Measurements from ENCODE around the gene SVBP. TPM values are rescaled to one million over a fixed set of nuclear protein-coding genes. Genes with fewer than 3 reads are reported as not detected.

The SVBP gene
- total RNA-seq, 1 experiment from 2014 or later = 32.6 TPM

DNA sequence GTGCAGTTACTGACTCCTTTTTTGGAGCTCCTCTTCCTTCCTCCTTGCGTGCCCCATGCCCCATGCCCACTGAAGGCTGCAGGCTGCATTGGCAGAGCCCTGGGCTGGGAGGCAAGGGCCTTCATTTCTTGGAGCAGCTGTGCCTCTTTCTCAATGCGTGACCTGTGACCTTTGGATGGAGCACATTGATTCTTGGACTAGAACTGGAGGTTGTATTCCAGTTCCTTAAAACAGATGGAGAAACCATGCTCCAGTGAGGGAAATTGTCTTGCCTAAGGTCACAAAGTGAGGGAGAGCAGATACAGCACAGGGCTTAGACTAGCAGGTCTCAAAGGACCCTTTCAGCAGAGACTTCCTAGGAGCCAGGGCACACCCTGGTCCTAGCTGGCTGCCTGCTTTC is 23.4 kb downstream of the SVBP start:
- H2AFZ ChIP-seq = no peak overlapping the region
- intact Hi-C loops (cut with micrococcal nuclease; ENCODE audit: unreplicated experiment) = no loop called here
- H3K36me3 ChIP-seq (ENCODE audit: low read depth) = no peaks in the 10 kb centered on the region
- TF ChIP-seq EZH2 (IDR thresholded peaks at IDR 0.05; ENCODE audit: low read depth) = no peak
- TF ChIP-seq, protein P1, sequence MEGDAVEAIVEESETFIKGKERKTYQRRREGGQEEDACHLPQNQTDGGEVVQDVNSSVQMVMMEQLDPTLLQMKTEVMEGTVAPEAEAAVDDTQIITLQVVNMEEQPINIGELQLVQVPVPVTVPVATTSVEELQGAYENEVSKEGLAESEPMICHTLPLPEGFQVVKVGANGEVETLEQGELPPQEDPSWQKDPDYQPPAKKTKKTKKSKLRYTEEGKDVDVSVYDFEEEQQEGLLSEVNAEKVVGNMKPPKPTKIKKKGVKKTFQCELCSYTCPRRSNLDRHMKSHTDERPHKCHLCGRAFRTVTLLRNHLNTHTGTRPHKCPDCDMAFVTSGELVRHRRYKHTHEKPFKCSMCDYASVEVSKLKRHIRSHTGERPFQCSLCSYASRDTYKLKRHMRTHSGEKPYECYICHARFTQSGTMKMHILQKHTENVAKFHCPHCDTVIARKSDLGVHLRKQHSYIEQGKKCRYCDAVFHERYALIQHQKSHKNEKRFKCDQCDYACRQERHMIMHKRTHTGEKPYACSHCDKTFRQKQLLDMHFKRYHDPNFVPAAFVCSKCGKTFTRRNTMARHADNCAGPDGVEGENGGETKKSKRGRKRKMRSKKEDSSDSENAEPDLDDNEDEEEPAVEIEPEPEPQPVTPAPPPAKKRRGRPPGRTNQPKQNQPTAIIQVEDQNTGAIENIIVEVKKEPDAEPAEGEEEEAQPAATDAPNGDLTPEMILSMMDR (conservative IDR thresholded peaks at IDR 0.05) = no peak
- H3K4me1 ChIP-seq (replicated peaks; ENCODE audit: insufficient read depth) = no peaks in the 10 kb centered on the region
- BruUV-seq (replicated peaks) = no TSS peak
- ChIA-PET POLR2A (ENCODE audit: unreplicated experiment) (no interaction called here), CTCF (no interaction called here)
- H3F3A ChIP-seq (ENCODE audit: insufficient read depth, low read depth) = no peaks in the 10 kb centered on the region
- no peaks in the 10 kb centered on the region for H3K79me2 ChIP-seq (ENCODE audit: low read depth)
- no peaks in the 10 kb centered on the region for H4K20me1 ChIP-seq (ENCODE audit: insufficient read depth)
- DNase-seq = no peak
- H3K27me3 ChIP-seq (ENCODE audit: insufficient read depth, low read depth) = no peaks in the 10 kb centered on the region
- no peak overlapping the region for H3K4me3 ChIP-seq
- no peak overlapping the region for H3K4me2 ChIP-seq
- H3K27ac ChIP-seq = no peak overlapping the region
- no peaks in the 10 kb centered on the region for H3K9me3 ChIP-seq (ENCODE audit: insufficient read depth, low read depth)
- H3K9me2 ChIP-seq (ENCODE audit: insufficient read depth) = no peaks in the 10 kb centered on the region; the same call in 1 of the 2 replicates

DNA sequence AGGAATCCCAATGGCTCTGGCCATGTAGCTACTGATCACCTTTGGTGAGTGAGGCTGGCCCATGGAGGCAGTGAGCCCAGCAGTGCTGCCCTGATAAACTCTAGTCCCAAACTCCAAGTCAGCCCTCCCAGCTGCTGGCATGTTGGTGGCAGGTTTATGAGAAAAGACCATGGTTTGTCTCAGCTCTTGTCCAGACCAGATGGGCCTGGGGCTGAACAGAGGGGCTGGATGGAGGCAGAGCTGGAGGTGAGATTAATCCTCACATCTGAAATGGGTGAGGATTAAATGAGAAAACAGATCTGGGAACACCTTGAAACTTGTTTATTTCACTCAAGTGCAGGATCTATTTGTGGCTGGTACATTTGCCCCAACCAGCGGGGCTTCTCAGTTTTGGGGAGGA is 29.2 kb downstream of the SVBP start:
- ChIA-PET POLR2A (ENCODE audit: unreplicated experiment) (no interaction called here), CTCF (interaction anchor here (0.5 kb wide), 1 partner anchor 52 kb away, joined by 3 read pairs; no protein-coding TSS in a partner anchor)
- no TSS peak for BruUV-seq (replicated peaks)

DNA sequence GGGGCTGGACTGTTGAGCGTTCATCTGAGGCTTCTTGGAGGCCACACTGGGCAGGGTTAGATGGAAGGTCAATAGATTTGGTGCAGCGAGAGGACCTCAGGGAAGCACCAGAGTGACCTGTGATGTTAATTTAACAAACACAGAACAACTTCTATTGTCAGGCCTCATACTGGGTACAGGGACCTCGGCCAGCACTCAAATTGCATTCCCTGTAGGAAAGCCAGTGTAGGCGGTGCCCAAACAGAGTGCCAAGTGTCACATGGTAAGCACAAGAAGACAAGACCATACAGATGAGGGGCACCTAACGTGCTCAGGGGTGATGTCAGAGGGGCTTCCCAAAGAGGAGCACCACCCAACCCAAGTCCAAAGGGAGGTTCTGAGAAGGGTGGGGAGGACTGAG is 31.1 kb downstream of the SVBP start:
- Histone ChIP-seq H3K9me2 (ENCODE audit: insufficient read depth) (no peaks in the 10 kb centered on the region; the same call in 1 of the 2 replicates), H3F3A (ENCODE audit: insufficient read depth, low read depth) (no peaks in the 10 kb centered on the region), H4K20me1 (ENCODE audit: insufficient read depth) (no peaks in the 10 kb centered on the region), H3K36me3 (ENCODE audit: low read depth) (no peaks in the 10 kb centered on the region), H3K4me1 (replicated peaks; ENCODE audit: insufficient read depth) (no peaks in the 10 kb centered on the region), H3K4me2 (no peak overlapping the region), H2AFZ (no peak overlapping the region), H3K79me2 (ENCODE audit: low read depth) (no peaks in the 10 kb centered on the region), H3K27ac (no peak overlapping the region), H3K4me3 (no peak overlapping the region), H3K27me3 (ENCODE audit: insufficient read depth, low read depth) (no peaks in the 10 kb centered on the region), H3K9me3 (ENCODE audit: insufficient read depth, low read depth) (no peaks in the 10 kb centered on the region)
- ChIA-PET CTCF (no interaction called here), POLR2A (ENCODE audit: unreplicated experiment) (no interaction called here)
- intact Hi-C loops (cut with micrococcal nuclease; ENCODE audit: unreplicated experiment) = no loop called here
- no peak for TF ChIP-seq EZH2 (IDR thresholded peaks at IDR 0.05; ENCODE audit: low read depth)
- TF ChIP-seq, protein P1 (conservative IDR thresholded peaks at IDR 0.05) = no peak
- no TSS peak for BruUV-seq (replicated peaks)
- DNase-seq = no peak

More for the DNA sequence above, 29.2 kb downstream of the SVBP start:
- H3K9me2 ChIP-seq (ENCODE audit: insufficient read depth) = no peaks in the 10 kb centered on the region; the same call in 1 of the 2 replicates
- H3K4me1 ChIP-seq (replicated peaks; ENCODE audit: insufficient read depth) = no peaks in the 10 kb centered on the region
- H3K4me3 ChIP-seq = no peak overlapping the region
- H3K79me2 ChIP-seq (ENCODE audit: low read depth) = no peaks in the 10 kb centered on the region
- no peak overlapping the region for H3K4me2 ChIP-seq
- no peaks in the 10 kb centered on the region for H3K9me3 ChIP-seq (ENCODE audit: insufficient read depth, low read depth)
- intact Hi-C loops (cut with micrococcal nuclease; ENCODE audit: unreplicated experiment) = no loop called here
- TF ChIP-seq, protein P1 (conservative IDR thresholded peaks at IDR 0.05) = no peak
- no peak for TF ChIP-seq EZH2 (IDR thresholded peaks at IDR 0.05; ENCODE audit: low read depth)
- H3K27me3 ChIP-seq (ENCODE audit: insufficient read depth, low read depth) = no peaks in the 10 kb centered on the region
- no peaks in the 10 kb centered on the region for H3K36me3 ChIP-seq (ENCODE audit: low read depth)
- DNase-seq = no peak
- H4K20me1 ChIP-seq (ENCODE audit: insufficient read depth) = no peaks in the 10 kb centered on the region
- no peak overlapping the region for H2AFZ ChIP-seq
- no peaks in the 10 kb centered on the region for H3F3A ChIP-seq (ENCODE audit: insufficient read depth, low read depth)
- H3K27ac ChIP-seq = no peak overlapping the region

All from PC-9 (cell line).